Measurements from ENCODE around the gene VSIR.

The VSIR gene

DNA sequence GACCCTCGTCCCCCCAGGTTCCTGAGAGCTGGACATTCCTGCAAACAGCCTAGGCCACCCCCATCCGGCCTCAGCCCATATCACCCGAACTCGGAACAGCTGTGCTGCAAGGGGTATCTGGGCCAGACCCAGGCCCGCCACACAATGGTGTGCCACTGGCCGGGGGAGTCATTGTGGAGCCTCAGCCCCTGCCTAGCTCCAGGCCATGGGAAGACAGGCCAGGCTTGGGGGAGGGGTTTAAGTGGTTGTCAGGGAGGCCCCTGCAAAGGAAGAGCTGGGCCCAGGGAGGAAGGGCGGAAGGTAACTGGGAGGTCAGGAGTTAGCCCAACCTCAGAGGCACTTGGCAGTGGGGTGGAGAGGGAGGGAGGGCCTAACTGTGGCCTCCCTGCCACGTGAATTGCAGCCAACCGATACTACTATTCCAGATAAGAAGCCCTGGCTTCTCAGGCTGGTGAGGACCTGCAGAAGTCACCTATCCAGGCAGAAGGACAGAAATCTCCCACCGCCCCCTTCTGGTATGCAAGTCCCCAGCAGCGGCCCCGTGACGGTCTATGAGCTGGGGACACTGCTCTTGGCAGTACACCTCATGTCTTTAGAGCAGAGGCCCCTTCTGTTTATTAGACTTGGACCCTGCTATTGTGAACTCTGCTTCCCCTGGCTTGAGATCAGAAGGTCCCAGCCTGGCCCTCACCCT, 26.8 kb downstream of the VSIR start:
- ATAC-seq, result no peak

DNA sequence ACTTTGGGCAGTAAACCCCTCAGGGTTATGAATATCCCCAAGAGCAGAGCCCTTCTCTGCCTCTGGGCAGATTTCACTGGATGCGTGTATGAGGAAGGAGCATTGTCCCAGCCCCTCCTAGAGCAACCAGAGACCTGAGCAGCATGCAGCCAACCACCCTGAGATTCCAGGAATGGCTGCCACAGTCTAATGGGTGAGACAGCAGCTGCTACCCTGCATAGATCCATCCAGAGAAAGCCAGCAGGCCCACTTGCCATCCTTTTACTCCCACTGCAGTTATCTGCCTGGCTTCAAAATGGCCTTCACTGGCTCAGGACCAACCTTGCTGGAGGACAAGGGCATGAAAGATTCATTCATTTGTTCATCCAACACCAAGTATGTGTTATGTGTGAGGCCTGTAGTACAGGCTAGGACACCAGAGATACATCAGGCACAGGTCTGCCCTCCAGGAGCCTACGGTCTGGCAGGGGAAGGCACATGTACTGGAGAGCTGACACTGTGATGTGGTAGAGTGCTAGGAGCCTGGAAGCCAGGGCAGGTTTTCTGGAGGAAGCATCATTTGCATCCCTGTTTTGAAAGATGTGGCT, 27.6 kb downstream of the VSIR start:
- no peak for ATAC-seq

DNA sequence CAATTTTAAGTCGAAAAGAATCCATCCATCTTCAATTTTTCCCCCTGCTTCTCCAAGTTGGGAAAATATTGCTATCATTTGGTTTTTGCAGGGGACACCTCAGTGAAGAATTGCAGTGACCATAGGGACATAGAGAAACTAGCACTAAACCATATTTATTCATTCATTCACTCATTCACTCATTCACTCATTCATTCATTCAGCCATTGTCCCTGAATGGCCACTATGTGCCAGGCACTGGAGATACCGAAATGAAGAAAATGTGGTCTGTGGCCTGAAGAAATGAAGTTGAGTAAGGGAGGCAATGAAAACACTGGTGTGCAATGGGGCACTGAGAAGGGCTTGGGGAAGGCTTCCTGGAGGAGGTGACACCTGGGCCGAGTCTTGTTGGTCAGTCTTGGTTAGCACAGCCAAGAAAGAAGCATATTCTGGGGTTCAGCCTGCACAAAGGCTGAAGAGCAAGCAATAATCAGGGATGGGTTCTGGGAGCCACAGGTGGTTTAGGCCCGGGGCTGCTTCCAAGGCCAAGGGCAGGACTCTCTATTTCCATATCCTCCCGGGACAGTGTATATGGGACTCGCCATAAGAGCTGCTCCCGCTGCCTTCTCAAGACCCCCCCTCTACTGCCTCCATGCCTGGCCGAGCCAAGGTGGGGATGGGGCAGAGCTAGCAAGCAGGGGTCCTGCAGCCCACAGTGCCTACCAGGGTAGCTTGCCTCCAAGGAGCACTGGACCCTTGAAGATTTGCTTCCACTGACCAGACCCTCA, 28.2 kb downstream of the VSIR start:
- ATAC-seq, result no peak

DNA sequence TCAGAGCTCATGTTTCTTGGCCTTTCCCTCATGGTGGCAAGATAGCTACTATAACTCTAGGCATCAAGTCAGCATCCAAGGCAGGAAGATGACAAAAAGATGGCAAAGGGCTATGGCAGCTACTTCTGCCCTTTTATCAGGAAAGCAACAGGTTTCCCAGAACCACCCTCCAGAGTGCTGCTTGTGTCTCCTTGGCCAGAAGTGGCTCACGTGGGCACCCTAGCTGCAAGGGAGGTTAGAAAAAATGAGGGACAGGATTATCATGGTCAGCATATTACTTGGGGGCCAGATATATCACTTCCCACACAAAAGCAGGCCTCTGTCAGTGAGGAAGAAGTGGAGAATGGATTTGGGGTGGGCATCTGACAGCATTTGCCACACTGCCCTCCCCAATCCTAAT, 29.5 kb downstream of the VSIR start:
- ATAC-seq, result no peak

DNA sequence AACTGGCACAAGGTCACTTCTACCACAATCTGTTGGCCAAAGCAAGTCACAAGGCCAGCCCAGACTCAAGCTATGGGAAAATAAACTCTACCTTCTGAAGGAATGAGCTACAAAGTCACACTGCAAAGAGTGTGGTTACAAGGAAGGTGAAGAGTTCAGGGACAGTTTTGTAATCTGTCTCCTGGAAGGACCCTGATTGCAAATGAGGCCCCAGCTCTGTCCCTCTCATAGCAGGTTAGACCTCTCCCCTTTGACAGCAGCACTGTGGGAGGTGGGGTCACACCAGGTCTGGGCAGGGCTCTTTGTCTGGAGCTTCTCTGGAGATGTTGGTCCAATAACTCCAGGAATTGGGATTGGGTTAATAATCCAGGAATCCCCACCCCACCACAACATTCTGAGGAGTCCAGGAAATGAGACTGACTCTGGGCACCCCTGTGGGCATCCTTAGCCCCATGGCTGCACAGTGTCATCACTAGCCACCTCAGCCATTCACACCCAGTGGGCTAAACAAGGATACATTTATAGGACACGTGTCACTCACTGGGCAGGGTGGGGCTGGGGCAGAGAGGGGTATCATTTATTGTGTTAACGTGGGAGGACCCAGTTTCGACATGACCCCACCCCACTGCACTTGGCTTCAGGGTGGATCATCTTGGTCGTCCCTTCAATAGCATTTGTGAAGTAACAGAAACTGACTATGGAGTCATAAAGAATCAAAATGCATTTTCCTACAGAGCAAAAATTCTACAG, 30.1 kb downstream of the VSIR start:
- ATAC-seq, result no peak

DNA sequence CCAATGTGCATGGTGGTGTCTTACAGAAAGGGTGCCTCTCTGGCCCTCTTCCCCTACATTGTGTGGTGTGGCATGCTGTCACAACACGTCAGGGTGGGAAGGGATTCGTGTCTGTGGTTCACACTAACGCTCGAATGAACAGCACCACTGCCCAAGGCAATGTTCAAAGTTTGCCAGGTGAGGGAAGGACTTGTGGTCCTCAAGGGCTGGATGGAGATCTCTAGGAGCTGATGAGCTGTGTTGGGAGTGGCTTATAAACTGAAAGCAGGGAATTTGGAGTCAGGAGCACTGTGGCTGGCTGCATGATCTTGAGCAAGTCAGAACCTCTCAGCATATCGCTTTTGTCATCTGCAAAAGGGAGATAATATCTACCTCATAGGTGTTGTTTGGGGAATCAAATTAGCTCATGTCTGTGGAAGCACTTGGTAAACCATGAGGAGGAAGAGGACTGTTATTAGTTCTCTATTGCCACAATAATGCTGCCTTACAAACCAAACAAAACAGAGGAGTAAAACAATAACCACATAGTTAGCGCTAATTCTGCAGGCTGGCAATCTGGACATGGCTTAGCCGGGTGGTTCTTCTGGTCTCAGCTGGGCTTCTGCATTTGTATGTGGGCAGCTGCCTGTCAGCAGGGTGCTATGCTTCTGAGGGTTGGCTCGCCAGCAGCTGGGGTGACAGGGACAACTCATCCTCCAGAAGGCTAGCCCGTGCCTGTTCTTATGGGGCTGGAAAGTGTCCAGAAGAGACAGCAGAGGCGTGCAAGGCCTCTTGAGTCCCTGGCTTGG, 30.8 kb downstream of the VSIR start:
- peak in 1 of 2 donors; percentile 18 for ATAC-seq

DNA sequence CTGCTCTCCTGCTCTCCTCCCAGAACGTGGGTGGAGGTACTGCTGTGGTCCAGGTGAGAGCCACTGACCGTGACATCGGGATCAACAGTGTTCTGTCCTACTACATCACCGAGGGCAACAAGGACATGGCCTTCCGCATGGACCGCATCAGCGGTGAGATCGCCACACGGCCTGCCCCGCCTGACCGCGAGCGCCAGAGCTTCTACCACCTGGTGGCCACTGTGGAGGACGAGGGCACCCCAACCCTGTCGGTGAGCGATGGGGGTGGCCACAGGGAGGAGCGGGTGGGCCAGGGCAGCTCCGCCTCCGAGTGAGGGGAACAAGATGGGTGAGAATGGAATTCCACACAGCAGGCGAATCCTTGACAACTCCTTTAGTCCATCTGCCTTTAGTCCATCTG, 31.6 kb downstream of the VSIR start:
- no peak for ATAC-seq

DNA sequence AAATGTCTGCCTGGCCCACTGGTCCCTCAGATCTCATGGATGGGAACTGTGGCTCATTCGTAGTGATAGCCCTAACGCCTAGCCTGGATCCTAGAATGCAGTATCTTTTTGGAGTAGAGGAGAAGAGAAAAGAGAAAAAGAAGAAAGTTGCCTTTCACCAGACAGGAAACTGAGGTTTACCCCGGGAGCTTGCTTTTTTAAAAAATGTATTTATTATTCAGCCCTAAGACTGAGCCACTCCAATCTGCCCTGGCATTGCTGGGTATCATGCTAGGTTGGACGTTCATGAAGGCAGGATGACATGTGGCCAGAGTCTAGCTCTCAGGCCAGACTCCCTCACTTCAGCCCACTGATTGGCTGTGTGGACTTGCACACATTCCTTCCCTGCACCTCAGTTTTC, 32.3 kb downstream of the VSIR start:
- ATAC-seq, result no peak

DNA sequence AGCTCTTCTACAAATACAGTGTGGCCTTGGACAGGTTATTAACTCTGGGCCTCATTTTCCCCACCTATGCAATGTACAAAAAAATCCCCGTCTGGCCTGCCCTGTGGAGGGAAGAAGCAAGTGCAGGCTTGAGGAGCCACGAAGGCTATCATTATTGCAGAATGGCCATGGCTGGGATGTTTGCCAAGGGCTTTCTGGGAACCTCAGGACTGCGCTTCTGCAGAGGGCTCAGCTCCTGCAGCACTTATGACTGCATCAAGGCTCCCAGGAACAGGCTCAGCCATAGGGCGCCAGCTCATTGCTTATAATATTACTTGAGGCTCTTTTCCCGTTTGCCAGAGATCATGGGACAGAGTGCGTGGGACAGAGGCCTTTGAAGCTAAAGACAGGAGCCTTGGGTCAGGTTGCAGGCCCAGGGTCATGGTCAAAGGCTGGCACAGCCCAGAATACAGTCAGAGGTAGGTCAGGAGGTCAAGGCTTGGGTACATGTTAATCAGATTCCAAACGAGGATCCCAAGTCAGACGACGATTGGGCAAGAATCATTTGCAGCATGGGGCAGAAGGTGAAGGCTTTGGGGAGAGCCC, 33.2 kb downstream of the VSIR start:
- no peak for ATAC-seq

DNA sequence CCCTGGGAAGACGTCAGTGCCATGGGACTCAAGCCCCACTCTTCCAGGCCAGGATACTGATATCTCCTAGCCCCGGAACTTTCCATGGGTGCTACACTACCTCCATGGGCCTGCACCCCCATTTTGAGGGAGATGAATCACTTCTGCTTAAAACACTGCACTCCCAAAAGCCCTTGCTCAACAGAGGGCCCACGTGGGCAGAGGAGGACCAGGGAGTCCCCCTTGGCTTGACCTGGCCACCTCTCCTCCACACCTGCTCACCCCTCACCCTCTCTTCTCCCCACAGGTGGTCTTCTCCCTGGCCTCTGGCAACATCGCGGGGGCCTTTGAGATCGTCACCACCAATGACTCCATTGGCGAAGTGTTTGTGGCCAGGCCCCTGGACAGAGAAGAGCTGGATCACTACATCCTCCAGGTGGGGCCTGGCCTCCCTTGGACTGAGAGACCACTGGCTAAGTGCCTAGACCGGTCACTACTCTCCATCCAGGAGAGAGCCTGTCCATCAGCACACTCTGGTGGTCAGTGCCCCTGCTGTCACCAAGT, 33.9 kb downstream of the VSIR start:
- ATAC-seq, result no peak

DNA sequence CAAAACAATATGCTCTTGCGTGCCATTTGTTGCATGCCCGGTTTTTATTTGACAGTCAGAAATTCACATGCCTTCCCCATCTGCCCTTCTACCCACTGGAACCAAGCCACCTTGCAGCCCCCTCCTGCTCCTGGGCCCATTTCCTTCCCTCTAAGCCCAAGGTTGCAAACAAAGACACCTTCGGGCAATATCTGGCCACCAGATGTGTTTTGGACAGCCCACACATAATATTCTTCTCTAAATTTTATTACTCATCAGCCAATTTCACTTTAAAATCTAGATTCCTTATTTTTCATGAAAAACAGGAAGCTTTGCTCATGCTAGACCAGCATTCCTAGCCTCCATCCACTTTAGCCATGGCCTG, 35.5 kb downstream of the VSIR start:
- no peak for ATAC-seq

DNA sequence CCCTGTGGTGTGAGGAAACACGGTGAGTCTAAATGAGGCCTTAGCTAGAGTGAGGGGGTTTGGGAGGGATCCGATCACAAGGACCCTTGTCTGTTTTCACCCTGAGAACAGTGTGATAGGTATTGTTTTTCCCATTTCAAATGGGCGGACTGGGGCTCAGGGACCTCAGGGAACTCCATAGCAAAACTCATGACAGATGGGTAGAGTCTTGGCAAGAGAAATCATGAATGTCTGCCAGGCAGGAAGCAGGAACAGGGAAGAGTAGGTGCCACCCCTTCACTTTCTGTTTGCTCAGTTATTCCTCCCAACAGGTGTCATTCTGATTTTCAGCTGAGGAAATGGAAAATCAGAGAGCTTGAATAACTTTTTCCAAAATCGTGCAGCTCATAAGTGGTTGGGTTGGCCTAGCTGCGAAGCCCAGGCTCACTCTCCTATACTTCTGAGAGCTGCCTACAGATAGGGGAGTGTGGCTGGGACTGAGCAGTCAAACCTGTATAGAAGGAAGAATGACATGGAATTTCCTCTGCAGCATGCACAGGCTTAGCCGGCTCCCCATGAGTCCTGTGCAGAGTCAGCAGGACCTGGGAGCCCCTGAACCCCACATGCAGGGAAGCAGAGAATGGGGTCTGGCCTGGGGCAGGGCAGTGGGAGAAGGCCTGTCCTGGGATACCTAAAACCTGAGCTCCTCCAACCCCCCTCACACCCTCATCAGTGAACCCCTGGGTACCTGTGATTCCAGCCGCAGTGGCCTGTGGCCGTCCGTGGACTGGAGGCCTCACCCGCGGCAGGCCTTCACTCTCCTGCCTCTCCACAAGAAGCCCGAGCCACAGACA, 36.1 kb downstream of the VSIR start:
- peak; percentile 56 to 63 for ATAC-seq

DNA sequence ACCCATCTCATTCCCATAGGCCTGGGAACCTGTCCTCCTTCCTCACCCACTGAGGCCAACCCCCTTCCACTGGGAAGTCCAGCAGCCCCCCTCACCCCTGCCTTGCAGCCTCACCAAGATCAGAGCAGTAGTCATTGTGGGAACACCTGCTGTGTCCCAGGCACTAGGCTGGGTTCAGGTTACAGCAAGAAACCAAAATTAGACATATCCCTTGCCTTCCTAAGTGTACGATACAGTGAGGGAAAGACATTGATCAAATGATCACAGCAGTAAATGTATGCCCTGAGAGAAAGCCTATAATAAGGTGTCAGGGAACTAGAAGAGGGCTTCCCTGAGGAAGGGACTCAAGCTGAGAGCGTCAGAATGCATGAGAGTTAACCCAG, 36.8 kb downstream of the VSIR start:
- peak in 1 of 2 donors; percentile 7 for ATAC-seq

DNA sequence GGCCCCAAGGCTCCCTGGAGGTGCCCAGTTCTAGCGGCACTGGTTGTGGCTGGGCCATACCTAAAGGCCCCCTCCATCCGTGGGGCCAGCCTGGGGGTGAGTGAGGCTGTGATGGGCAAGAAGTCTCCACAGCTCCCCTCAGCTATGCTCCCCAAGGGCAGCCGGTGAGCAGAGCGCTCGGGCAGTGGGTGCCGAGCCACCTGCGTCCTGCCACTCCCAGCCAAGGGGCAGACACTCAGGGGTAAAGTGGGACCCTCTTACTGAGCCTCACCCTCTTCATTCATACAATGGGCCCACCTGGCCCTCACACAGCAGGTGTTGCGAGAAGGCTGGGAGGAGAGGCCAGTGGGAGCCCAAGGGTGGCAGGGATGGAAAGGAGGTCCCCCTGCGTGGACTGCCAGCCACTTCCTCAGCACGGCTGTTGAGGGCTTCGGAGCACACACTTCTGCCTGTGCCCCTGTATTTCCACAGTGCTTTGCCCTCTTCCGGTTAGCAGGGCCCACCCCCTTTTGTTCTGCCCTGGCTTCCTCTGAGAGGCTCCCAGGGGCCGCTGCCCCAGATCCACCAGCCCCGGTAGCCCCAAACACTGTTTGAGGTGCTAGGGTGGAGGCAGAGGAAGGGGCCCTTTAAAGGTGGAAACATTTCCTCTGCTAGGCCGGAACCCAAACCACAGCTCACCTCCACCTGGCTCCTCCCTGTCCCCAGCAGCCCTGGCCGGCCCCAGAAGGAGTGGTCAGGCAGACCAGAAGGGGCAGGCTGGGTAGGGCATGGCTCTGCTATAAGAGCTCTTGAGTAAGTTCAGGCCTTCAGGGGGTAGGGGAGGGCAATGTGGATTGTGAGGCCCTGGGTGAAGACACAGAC, 37.4 kb downstream of the VSIR start:
- peak; percentile 49 to 57 for ATAC-seq

DNA sequence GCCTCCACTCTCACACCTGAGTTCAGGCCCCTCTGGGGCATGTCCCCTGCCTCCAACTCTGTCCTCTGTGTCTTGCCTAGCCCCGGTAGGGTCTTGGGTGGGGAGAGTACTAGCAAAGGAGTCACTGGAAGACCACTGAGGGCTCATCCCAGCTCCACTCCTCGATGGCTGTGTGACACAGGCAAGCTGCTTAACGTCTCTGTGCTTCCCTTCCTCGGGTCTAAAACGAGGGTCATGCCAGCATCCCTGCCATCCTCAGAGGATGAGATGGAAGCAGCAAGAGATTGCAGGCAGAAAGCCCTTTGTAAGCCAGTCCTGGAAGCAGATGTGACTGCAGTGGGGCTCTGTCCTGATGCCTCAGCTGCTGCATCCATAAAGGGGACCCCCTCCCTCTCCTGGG, 38.5 kb downstream of the VSIR start:
- ATAC-seq, result no peak

DNA sequence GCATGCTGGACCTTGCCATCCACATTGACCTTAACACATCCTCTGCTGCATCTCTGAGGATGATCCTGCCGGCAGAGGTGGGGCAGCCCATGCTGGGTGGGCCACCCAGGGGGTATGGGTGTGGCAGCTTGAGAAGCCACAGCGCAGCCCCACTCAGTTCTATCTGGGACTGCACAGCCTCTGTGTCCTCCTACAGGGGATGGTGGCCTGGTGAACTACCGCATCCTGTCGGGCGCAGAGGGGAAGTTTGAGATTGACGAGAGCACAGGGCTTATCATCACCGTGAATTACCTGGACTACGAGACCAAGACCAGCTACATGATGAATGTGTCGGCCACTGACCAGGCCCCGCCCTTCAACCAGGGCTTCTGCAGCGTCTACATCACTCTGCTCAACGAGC, 41.5 kb downstream of the VSIR start:
- ATAC-seq, result no peak

DNA sequence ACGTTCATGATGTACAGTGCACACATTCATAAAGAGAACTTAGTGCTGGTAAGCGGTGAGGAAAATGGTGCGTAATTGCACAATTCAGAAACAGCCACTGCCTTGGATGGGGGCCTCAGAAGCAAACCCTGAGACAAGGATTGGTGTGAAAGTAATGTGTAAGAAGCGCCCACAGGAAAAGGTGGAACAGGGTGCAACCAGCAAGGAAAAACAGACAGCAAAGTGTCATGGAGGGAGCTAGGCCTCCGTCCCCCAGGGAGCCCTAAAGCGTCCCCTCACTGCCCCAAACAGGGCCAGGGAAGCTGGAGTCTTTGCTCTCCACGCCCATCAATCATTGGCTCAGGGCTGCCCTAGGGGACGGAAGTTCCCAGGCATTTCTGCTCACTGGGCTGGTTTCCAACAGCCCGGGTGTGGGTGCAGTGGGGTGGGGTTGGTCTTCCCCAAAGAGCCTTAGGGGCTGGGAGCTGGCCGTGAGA, 44.1 kb downstream of the VSIR start:
- no peak for ATAC-seq

DNA sequence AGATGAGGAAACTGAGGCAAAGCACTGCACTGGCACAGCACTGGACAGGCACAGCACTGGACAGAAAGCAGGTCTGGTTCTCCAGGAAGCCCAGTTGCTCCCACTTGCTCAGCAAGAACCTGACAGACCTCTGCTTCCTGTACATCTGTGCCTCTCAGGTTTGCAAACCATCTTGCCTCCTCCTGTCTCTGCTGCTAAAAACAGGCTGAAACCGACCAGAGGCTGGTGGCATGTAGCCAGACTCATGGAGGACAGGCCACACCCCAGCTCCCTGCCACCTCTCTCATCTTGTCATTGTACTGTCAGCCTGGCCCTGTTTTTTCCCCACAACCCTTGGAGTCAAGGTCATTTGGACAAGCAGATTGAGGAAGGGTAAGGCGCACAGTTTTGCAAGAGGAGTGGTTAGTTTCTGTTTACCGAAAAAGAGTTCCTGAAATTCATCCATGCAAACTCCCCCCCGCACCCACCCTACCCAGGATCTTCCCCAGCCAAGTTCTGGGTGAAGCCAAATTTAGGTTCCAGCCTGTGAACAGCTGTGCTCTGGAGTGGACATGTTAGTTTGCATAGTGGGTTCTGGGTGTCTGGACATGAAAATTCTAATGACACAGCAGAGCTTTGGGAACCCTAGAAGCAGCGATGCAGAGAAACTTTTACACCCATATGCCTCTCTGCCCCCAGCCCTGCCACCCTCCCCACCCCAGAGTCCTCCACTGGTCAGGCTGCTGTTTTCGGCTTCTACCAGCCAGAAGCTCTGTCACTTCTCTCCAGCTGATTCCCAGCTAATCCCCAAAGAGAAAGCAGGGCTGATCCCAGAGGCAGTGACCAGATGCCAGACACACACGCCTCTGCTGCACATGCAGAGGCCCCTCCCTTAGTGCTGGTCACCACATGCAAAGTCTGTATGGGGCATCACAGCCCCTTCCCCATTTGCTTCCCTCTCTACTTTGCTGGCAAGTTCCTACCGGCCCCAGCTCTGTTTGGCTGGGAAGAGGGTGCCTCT, 45.3 kb downstream of the VSIR start:
- peak; percentile 20 to 24 for ATAC-seq

All from activated CD4-positive, CD25-positive, alpha-beta regulatory T cell treated with anti-CD3 and anti-CD28 coated beads, Interleukin-2, amount 50 U/mL, for 24 hours (primary cell).